Gastroesophageal sphincter (tissue), 3 donors: Measurements from ENCODE around the gene AXL.

Experiments used
- CTCF ChIP-seq, 4 experiments: fragments of 200-600 bp in 2 of 4; fragments of 450-650 bp in 2 of 4; sonication (generic) in 1 of 4; IDR thresholded peaks; one replicate each; pipeline ENCODE4 v1.5.1; 2017 to 2019; ENCODE audit warnings: antibody characterized with exemption in 4 of 4, mild to moderate bottlenecking in 2 of 4, moderate library complexity in 2 of 4
- EP300 ChIP-seq: sonication (generic); formaldehyde crosslinking; IDR thresholded peaks from one replicate; pipeline ENCODE4 v1.6.1; 2017; ENCODE audit warnings: antibody characterized with exemption, mild to moderate bottlenecking
- POLR2A ChIP-seq, 2 donors: fragments of 450-650 bp; IDR thresholded peaks; one replicate each; pipeline ENCODE4 v1.6.1; 2017; ENCODE audit warnings: antibody characterized with exemption in 2 of 2, mild to moderate bottlenecking in 2 of 2, moderate library complexity in 1 of 2

- TF ChIP-seq CTCF (IDR thresholded peaks at IDR 0.05) (no peak), POLR2A (IDR thresholded peaks at IDR 0.05) (no peak), EP300 (no peak)
These were observed 9.5 kb downstream of the AXL start for GRCh38 chr19:41228486-41228885.
